Heart left ventricle (tissue), 16 donors: ENCODE data around the gene ARID5A. TPM values are rescaled to one million over a fixed set of nuclear protein-coding genes. Genes with fewer than 3 reads are reported as not detected.
"Not testable (repeated sequence)": the region's sequence is repeated elsewhere in the genome, so short reads cannot be mapped to it uniquely, and the experiment has no call there.

ENCODE experiments used
- ATAC-seq, 4 donors: fragments of 200-7000 bp; cut with Tn5 transposase; one replicate each; pipeline ENCODE4 v1.9.1; 2020 to 2022; ENCODE audit warnings: moderate library complexity in 4 of 4, mild to moderate bottlenecking in 3 of 4, moderate number of reproducible peaks in 1 of 4
- DNase-seq, 5 donors: peaks; one replicate each; pipeline ENCODE4 v3.0.0-alpha.2; 2020
- H3K27ac ChIP-seq, 12 donors: fragments of 200-600 bp; sonication (generic) in 4 of 12; one replicate each; pipeline versions ENCODE4 v1.5.0 to v1.8.0; 2016 to 2022; ENCODE audit warnings: mild to moderate bottlenecking in 2 of 12
- H3K27me3 ChIP-seq, 9 donors: fragments of 200-600 bp; sonication (generic) in 2 of 9; one replicate each; pipeline versions ENCODE4 v1.5.1 to v1.8.0; 2016 to 2022; ENCODE audit warnings: mild to moderate bottlenecking in 3 of 9
- H3K36me3 ChIP-seq, 9 donors: fragments of 200-600 bp; sonication (generic) in 2 of 9; one replicate each; pipeline versions ENCODE4 v1.5.0 to v1.8.0; 2018 to 2022; ENCODE audit warnings: mild to moderate bottlenecking in 2 of 9
- H3K4me1 ChIP-seq, 12 donors: fragments of 200-600 bp; sonication (generic) in 4 of 12; one replicate each; pipeline versions ENCODE4 v1.5.0 to v1.8.0; 2016 to 2022; ENCODE audit warnings: mild to moderate bottlenecking in 3 of 12
- H3K4me3 ChIP-seq, 12 donors: fragments of 200-600 bp; sonication (generic) in 4 of 12; one replicate each; pipeline versions ENCODE4 v1.5.0 to v1.8.0; 2017 to 2022; ENCODE audit warnings: mild to moderate bottlenecking in 9 of 12, moderate library complexity in 4 of 12
- H3K9me3 ChIP-seq, 12 donors: fragments of 200-600 bp; sonication (generic) in 4 of 12; one replicate each; pipeline versions ENCODE4 v1.5.0 to v1.8.0; 2016 to 2022; ENCODE audit warnings: mild to moderate bottlenecking in 1 of 12
- POLR2A ChIP-seq, 2 donors: fragments of 450-650 bp; IDR thresholded peaks; one replicate each; pipeline ENCODE4 v1.6.1; 2017; ENCODE audit warnings: antibody characterized with exemption in 2 of 2, mild to moderate bottlenecking in 2 of 2, moderate library complexity in 2 of 2
- WGBS, 4 donors: extraction: QIAGEN DNeasy Blood & Tissue Kit in 2 of 4; methylation state at CpG; one replicate each; pipeline versions ENCODE4 v1.1.5 to v1.1.7; 2013 to 2018; 5-methylcytosine and 5-hydroxymethylcytosine counted together
- intact Hi-C, 10 donors: fragments of 100-400 bp; cut with DNase I; formaldehyde crosslinking; loops; one replicate each; pipeline versions ENCODE4 v1.11.1 to v1.14.2; 2022
- polyA plus RNA-seq, 2 donors: library from polyadenylated mRNA; stranded (reverse); fragments of 200-250 nt; gene quantifications; one replicate each; pipeline ENCODE4 v1.2.3, GENCODE V29; 2013
- total RNA-seq, 9 donors: library from RNA; depleted of rRNA in 2 of 9; stranded (reverse); fragments of >200 nt in 2 of 9; fragmentation: NEBNext Ultra II Directional in 3 of 9; extraction: Animal tissue kit (Norgen Biotek cat#: 25700) in 3 of 9; gene quantifications; one replicate each; pipeline versions ENCODE4 v1.1.0 to v1.2.4, GENCODE V29; 2016 to 2023
- TF ChIP-seq, protein P1 (sequence below), 12 donors: fragments of 200-600 bp; sonication (generic) in 4 of 12; IDR thresholded peaks; one replicate each; pipeline versions ENCODE4 v1.5.0 to v1.8.0; 2018 to 2022; ENCODE audit warnings: antibody characterized with exemption in 12 of 12, mild to moderate bottlenecking in 5 of 12
- donor health status: ischemic (EF 13 %, LVEDD 7.1; RV severe dilation, severe dysfunction).
- donor health status: healthy with polysubstance abuse.
- donor health status: DM: no; HTN: yes; CAD: no.
- donor health status: DM: no; HTN: no; CAD: no.
- donor health status: ischemic (EF 25% LVEDD 6.9; RV normal size, moderate dysfunction).
- donor health status: ischemic (EF 25% LVEDD 5.7; RV mildly dilated, moderate dysfunction).
- donor health status: healthy.
- donor health status: DM: yes; HTN: yes; CAD: no.
- donor health status: ischemic (EF 35%, LVEDD 5.7; RV mildly dilated, moderate dysfunction).
- donor health status: nonischemic (EF 11% LVEDD 7.7; RV severe dilation, severe dysfunction).
- donor health status: DM: yes; HTN: yes; CAD: no.
- donor health status: PGD.
- donor health status: ischemic (EF 29% LVEDD 5.4; RV normal size, mild dysfunction).
- donor health status: nonischemic (EF 23%, LVEDD 6.1; RV moderate dilation, normal function).

The ARID5A gene
- total and polyA plus RNA-seq, 11 donors: 13.3 to 50.2 (median 35.6) TPM

DNA sequence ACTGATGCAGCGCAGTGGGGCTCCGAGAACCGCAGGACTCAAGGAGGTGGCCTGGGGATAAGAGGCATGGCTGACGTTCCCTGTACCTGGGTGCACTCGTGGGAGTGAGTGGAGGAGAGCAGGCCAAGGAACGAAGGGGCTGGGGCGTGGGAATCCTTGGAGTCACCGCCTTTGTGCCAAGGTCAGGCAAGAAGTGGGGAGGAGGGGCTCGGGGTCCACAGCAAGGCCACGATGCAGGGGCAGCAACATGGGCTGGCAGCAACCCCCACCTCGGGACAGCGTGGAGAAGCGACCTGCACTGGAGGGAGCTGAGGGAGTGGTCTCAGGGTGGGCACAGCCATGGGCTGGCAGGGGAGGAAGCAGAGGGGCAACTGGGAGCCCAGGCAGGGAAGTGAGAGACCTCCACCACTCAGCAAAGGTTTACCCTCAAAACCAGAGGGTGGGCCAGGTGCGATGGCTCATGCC, 18.6 kb downstream of the ARID5A start:
- DNase-seq (no peak), ATAC-seq (peak in 1 of 4 donors; percentile 2)
- TF ChIP-seq, protein P1, sequence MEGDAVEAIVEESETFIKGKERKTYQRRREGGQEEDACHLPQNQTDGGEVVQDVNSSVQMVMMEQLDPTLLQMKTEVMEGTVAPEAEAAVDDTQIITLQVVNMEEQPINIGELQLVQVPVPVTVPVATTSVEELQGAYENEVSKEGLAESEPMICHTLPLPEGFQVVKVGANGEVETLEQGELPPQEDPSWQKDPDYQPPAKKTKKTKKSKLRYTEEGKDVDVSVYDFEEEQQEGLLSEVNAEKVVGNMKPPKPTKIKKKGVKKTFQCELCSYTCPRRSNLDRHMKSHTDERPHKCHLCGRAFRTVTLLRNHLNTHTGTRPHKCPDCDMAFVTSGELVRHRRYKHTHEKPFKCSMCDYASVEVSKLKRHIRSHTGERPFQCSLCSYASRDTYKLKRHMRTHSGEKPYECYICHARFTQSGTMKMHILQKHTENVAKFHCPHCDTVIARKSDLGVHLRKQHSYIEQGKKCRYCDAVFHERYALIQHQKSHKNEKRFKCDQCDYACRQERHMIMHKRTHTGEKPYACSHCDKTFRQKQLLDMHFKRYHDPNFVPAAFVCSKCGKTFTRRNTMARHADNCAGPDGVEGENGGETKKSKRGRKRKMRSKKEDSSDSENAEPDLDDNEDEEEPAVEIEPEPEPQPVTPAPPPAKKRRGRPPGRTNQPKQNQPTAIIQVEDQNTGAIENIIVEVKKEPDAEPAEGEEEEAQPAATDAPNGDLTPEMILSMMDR (IDR thresholded peaks at IDR 0.05): no peak
- no peak for TF ChIP-seq POLR2A (IDR thresholded peaks at IDR 0.05)
- Histone ChIP-seq H3K36me3 (peaks cover 0 to 35% (median 27%) of the 10 kb centered on the region in 9 donors), H3K9me3 (no peaks in the 10 kb centered on the region), H3K4me1 (peaks cover 0 to 14% (median 9%) of the 10 kb centered on the region in 12 donors), H3K4me3 (no peak overlapping the region), H3K27me3 (no peaks in the 10 kb centered on the region), H3K27ac (no peak overlapping the region)
- 79 to 83% (median 79%) methylated on average over 14 of the region's 14 CpGs for WGBS, 4 donors
- intact Hi-C loops: loop anchor here in 3 of 10 donors (2.0 kb wide), 3 partner anchors 38 to 46 kb away; no protein-coding TSS in a partner anchor

DNA sequence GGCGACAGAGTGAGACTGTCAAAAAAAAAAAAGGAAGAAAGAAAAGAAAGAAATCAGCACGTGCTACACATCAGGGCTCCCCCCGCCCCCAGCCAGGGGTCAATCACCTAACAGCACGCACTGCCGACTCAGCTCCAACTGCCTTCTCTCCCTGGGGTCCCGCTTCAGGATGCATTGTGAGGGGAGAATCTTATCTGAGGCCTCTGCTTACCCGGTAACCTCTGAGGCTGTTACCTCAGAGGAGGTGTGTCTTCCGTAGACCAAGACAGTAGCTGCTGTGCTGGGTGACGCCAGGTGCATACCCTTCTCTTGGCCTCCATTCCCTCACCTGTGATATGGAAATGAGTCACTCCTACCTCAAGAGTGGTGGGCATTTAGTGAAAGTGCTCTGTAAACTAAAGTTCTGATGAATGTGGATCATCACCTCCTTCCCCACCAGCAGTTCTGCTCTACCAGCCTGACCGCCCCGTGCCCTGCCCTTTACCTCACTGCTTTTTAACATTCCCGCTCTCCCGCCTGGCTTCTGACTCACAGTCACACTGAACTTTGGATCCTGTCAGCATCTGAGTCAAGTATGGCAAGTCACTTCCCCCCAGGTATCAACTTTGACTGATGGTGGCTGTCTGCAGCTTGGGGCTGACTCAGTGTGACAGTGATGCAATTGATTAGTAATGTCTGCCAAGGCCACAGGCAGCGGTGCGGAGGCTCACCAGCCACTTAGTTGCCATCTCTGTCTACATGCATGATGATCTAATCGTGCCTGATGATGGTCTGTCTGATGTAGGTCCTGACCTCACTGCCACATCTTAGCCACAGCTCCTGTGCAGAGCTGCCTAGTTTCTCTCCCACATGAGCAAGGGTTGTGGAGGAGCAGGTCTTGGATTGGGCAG, 20.1 kb downstream of the ARID5A start:
- H3K4me1 ChIP-seq: peaks cover 0 to 14% (median 9%) of the 10 kb centered on the region in 12 donors
- no peak overlapping the region for H3K27ac ChIP-seq
- 80 to 86% (median 83%) methylated on average over 15 to 16 of the region's 16 CpGs for WGBS, 4 donors

DNA sequence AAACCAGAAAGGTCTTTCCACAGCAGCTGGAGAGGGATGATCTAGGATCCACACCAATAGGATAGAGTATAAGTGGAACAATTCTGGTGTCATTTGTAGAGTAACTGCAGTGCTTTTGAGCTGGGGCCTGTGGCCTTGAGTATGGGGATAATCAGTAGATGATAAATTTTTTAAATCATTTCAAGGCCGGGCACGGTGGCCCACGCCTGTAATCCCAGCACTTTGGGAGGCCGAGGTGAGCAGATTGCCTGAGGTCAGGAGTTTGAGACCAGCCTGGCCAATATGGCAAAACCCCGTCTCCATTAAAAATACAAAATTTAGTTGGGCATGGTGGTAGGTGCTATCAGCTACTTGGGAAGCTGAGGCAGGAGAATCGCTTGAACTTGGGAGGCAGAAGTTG, 20.9 kb downstream of the ARID5A start:
- peaks cover 0 to 12% (median 4%) of the 10 kb centered on the region in 9 donors for H3K36me3 ChIP-seq
- H3K4me3 ChIP-seq, intact Hi-C loops, DNase-seq, H3K27ac ChIP-seq, H3K9me3 ChIP-seq, H3K27me3 ChIP-seq, ATAC-seq: not testable (repeated sequence)
- H3K4me1 ChIP-seq: peaks cover 0 to 14% (median 9%) of the 10 kb centered on the region in 12 donors
- 92 to 96% (median 93%) methylated on average over 6 of the region's 6 CpGs for WGBS, 4 donors

More for the DNA sequence above, 20.1 kb downstream of the ARID5A start:
- peaks cover 0 to 19% (median 12%) of the 10 kb centered on the region in 9 donors for H3K36me3 ChIP-seq
- H3K27me3 ChIP-seq: no peaks in the 10 kb centered on the region
- intact Hi-C loops: no loop called here
- no peak for ATAC-seq
- no peak for DNase-seq
- H3K9me3 ChIP-seq: no peaks in the 10 kb centered on the region
- TF ChIP-seq POLR2A (IDR thresholded peaks at IDR 0.05): no peak
- TF ChIP-seq, protein P1 (IDR thresholded peaks at IDR 0.05): no peak
- no peak overlapping the region for H3K4me3 ChIP-seq

DNA sequence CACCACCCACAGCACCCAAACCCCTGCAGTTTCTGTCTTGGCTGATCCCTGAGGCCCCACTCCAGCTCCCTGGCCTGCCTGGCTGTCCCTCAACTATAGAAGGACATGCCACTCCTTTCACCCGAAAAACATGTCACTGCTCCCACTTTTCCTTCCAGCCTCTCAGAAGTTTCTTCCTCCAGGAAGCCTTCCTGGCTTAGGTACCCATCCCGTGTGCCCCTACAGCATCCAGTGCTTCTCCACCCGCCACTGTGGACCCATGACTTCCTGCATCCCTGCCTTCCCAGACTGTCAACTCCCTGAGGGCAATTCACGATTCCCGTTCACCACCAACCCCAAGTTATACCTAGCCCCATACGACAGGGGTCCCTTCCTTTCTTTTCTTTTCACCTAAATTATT, 21.5 kb downstream of the ARID5A start:
- DNase-seq: no peak
- intact Hi-C loops: no loop called here
- peaks cover 0 to 14% (median 9%) of the 10 kb centered on the region in 12 donors for H3K4me1 ChIP-seq
- no peaks in the 10 kb centered on the region for H3K27me3 ChIP-seq
- peaks cover 0 to 6% (median 0%) of the 10 kb centered on the region in 9 donors for H3K36me3 ChIP-seq
- ATAC-seq: no peak
- TF ChIP-seq, protein P1 (IDR thresholded peaks at IDR 0.05): no peak
- no peak for TF ChIP-seq POLR2A (IDR thresholded peaks at IDR 0.05)
- peaks cover 0 to 6% (median 0%) of the 10 kb centered on the region in 12 donors for H3K9me3 ChIP-seq
- no peak overlapping the region for H3K27ac ChIP-seq
- H3K4me3 ChIP-seq: no peak overlapping the region
- WGBS, 4 donors: 82 to 92% (median 88%) methylated on average over 6 of the region's 6 CpGs
